DOHH2 (cell line): ENCODE measurements around the gene MGAT4B.

Source experiments
- H3F3A ChIP-seq: fragments of 200-600 bp; sonication (generic), shearing (Covaris generic); 2 replicates; pipeline ENCODE4 v1.6.0; 2016; ENCODE audit warnings: antibody characterized with exemption, mild to moderate bottlenecking; ENCODE audit not compliant: control insufficient read depth, insufficient read depth
- H3K27ac ChIP-seq: fragments of 200-600 bp; sonication (generic); 2 replicates; pipeline ENCODE4 v1.5.1; 2014; ENCODE audit warnings: low read depth, mild to moderate bottlenecking, low read length, moderate library complexity
- H3K27me3 ChIP-seq: fragments of 200-600 bp; sonication (generic); 2 replicates; pipeline ENCODE4 v1.6.1; 2014; ENCODE audit warnings: mild to moderate bottlenecking, low read length, mixed read lengths; ENCODE audit not compliant: control insufficient read depth
- H3K36me3 ChIP-seq: fragments of 200-600 bp; sonication (generic); 2 replicates; pipeline ENCODE4 v1.6.1; 2014; ENCODE audit warnings: mild to moderate bottlenecking, low read length, moderate library complexity, mixed read lengths; ENCODE audit not compliant: control insufficient read depth
- H3K4me1 ChIP-seq: fragments of 200-600 bp; sonication (generic); 2 replicates; pipeline ENCODE4 v1.6.1; 2014; ENCODE audit warnings: mild to moderate bottlenecking, low read length, mixed read lengths; ENCODE audit not compliant: control insufficient read depth
- H3K4me2 ChIP-seq: fragments of 200-600 bp; sonication (generic); 2 replicates; pipeline ENCODE4 v1.6.0; 2014; ENCODE audit warnings: mild to moderate bottlenecking, low read length, moderate library complexity
- H3K4me3 ChIP-seq: fragments of 200-600 bp; sonication (generic); 2 replicates; pipeline ENCODE4 v1.5.1; 2014; ENCODE audit warnings: mild to moderate bottlenecking, low read length, mixed read lengths
- H3K79me2 ChIP-seq: fragments of 200-600 bp; sonication (generic); 2 replicates; pipeline ENCODE4 v1.6.1; 2014; ENCODE audit warnings: mild to moderate bottlenecking, low read length, mixed read lengths; ENCODE audit not compliant: control insufficient read depth
- H3K9me2 ChIP-seq: fragments of 200-600 bp; sonication (generic); replicated peaks from 2 replicates; pipeline ENCODE4 v1.6.1; 2014; ENCODE audit warnings: mild to moderate bottlenecking, low read length, mixed read lengths; ENCODE audit not compliant: control insufficient read depth
- H3K9me3 ChIP-seq: fragments of 200-600 bp; sonication (generic); 2 replicates; pipeline ENCODE4 v1.6.1; 2014; ENCODE audit warnings: antibody characterized with exemption, low read length, mixed read lengths; ENCODE audit not compliant: control insufficient read depth, insufficient read depth
- H4K20me1 ChIP-seq: fragments of 200-600 bp; sonication (generic); 2 replicates; pipeline ENCODE4 v1.6.0; 2014; ENCODE audit warnings: low read depth, mild to moderate bottlenecking, antibody characterized with exemption, low read length, moderate library complexity; ENCODE audit not compliant: control insufficient read depth, insufficient read depth
- EZH2phosphoT487 ChIP-seq: fragments of 200-600 bp; sonication (generic); IDR thresholded peaks from 2 replicates; pipeline ENCODE4 v1.6.1; 2017; ENCODE audit warnings: borderline replicate concordance, mild to moderate bottlenecking, antibody characterized with exemption, low read length, moderate library complexity, mixed read lengths
- TF ChIP-seq, protein P1 (sequence below): fragments of 200-600 bp; sonication (generic); IDR thresholded peaks from one replicate; pipeline ENCODE4 v1.5.1; 2014; ENCODE audit warnings: antibody characterized with exemption, mild to moderate bottlenecking, low read depth, low read length; ENCODE audit not compliant: poor library complexity, severe bottlenecking

The MGAT4B gene

DNA sequence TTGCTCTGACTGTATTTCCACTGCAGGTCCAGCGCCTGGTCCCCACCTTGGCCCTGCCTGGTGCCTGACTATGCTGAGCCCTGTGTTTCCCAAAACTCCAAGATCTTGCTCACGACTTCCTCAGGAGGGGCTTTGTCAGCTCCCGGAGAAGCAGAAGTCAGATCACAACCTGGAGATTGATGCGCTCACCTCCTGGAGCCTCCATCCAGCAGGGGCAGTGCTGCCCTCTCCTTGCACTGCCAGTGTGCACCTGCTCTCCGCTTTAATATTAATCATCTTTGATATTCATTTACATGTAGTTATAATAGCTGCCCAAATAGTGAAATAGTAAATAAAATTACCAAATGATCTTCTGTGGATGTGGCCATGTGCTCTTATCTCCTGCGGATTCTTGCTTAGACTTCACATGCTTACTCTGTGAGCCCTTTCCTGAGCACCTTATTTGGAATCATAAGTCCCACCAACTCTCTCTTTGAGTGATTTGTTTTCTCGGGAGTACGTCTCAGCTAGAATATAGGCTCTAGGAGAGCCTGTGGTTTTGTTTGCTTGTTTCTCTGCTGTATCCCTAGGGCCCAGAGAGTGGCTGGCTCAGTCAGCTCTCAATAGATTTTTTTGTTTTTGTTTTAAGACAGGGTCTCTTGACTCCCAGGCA lies 56.7 kb downstream of the MGAT4B start:
- Histone ChIP-seq H3K27ac (no peak overlapping the region), H3K27me3 (no peaks in the 10 kb centered on the region), H3K36me3 (peaks cover 19% of the 10 kb centered on the region), H3F3A (peaks cover under 1% of the 10 kb centered on the region; the same call in 1 of the 2 replicates), H3K4me2 (no peak overlapping the region), H3K4me1 (no peaks in the 10 kb centered on the region), H3K79me2 (peaks cover 97% of the 10 kb centered on the region), H4K20me1 (peaks cover 4% of the 10 kb centered on the region; the same call in 1 of the 2 replicates), H3K9me3 (no peaks in the 10 kb centered on the region), H3K9me2 (no peaks in the 10 kb centered on the region), H3K4me3 (no peak overlapping the region)
- TF ChIP-seq, protein P1, sequence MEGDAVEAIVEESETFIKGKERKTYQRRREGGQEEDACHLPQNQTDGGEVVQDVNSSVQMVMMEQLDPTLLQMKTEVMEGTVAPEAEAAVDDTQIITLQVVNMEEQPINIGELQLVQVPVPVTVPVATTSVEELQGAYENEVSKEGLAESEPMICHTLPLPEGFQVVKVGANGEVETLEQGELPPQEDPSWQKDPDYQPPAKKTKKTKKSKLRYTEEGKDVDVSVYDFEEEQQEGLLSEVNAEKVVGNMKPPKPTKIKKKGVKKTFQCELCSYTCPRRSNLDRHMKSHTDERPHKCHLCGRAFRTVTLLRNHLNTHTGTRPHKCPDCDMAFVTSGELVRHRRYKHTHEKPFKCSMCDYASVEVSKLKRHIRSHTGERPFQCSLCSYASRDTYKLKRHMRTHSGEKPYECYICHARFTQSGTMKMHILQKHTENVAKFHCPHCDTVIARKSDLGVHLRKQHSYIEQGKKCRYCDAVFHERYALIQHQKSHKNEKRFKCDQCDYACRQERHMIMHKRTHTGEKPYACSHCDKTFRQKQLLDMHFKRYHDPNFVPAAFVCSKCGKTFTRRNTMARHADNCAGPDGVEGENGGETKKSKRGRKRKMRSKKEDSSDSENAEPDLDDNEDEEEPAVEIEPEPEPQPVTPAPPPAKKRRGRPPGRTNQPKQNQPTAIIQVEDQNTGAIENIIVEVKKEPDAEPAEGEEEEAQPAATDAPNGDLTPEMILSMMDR = peak; percentile 32
- no peak for TF ChIP-seq EZH2phosphoT487

DNA sequence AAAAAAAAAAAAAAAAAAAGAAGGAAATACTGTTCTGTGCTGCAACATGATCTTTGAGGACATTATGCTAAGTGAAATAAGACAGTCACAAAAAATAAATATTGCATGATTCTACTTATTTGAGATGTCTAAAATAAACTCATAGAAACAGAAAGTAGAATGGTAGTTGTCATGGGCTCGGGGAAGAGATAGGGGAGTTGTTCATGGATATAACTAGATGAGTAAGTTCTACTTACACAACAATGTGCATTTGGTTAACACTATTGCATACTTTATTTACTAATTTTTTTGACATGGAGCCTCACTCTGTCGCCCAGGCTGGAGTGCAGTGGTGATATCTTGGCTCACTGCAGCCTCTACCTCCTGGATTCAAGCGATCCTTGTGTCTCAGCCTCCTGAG lies 58.9 kb downstream of the MGAT4B start:
- Histone ChIP-seq H3K4me2 (no peak overlapping the region), H3F3A (no peaks in the 10 kb centered on the region; the same call in 1 of the 2 replicates), H3K4me1 (no peaks in the 10 kb centered on the region), H4K20me1 (no peaks in the 10 kb centered on the region), H3K27ac (no peak overlapping the region), H3K79me2 (peaks cover 96% of the 10 kb centered on the region), H3K9me3 (no peaks in the 10 kb centered on the region), H3K9me2 (no peaks in the 10 kb centered on the region), H3K27me3 (no peaks in the 10 kb centered on the region), H3K36me3 (peaks cover 19% of the 10 kb centered on the region), H3K4me3 (no peak overlapping the region)
- no peak for TF ChIP-seq EZH2phosphoT487
- TF ChIP-seq, protein P1 = no peak
